ENCODE measurements around the gene AIRE. TPM values are rescaled to one million over a fixed set of nuclear protein-coding genes. Genes with fewer than 3 reads are reported as not detected.

The AIRE gene
- total and polyA plus RNA-seq, 4 donors = 0.05 TPM; not detected in 3

DNA sequence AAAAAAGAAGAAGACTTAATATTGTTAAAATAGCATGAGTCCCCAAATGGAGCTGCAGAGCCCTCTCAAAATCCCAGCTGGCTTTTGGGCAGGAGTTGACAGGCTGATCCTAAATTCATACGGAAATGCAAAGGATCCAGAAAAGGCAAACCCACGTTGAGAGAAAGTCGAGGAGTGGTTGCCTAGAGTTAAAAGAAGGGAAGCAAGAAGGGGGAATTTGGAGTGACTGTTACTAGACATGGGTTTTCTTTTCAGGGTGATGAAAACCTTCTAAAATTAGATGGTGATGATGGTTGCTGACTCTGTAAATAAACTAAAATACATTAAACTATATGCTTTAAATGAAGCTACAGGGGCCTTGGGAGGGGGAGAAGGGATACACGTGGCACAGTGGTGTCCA lies 25.6 kb upstream of the AIRE start:
- Histone ChIP-seq H3K27me3 (ENCODE audit: control insufficient read depth in 4 of 4, insufficient read depth in 4 of 4, low read length in 3 of 4) (no peaks in the 10 kb centered on the region), H3K9ac (ENCODE audit: low read depth in 1 of 2, low read length in 2 of 2) (no peak overlapping the region), H3K27ac (ENCODE audit: low read depth in 1 of 2, low read length in 2 of 2) (no peak overlapping the region), H3K4me1 (ENCODE audit: control insufficient read depth in 4 of 4, insufficient read depth in 4 of 4, low read length in 3 of 4) (no peaks in the 10 kb centered on the region), H3K9me3 (ENCODE audit: control insufficient read depth in 4 of 4, low read length in 3 of 4) (no peaks in the 10 kb centered on the region), H3K36me3 (ENCODE audit: control insufficient read depth in 4 of 4, insufficient read depth in 3 of 4, low read depth in 1 of 4, low read length in 3 of 4) (no peaks in the 10 kb centered on the region), H3K4me3 (ENCODE audit: low read depth in 1 of 3, low read length in 3 of 3) (no peak overlapping the region)
- WGBS = 78% methylated on average over 4 of the region's 4 CpGs
- DNase-seq (ENCODE audit: low spot score) = no peak
- TF ChIP-seq RXRA (IDR thresholded peaks at IDR 0.05) = no peak
- no peak for TF ChIP-seq TAF1 (conservative IDR thresholded peaks at IDR 0.05)
- TF ChIP-seq GABPA (IDR thresholded peaks at IDR 0.05 in 1 of 2, conservative IDR thresholded peaks at IDR 0.05 in 1 of 2) = no peak
- no peak for TF ChIP-seq MAX (IDR thresholded peaks at IDR 0.05)

- Histone ChIP-seq H3K36me3 (ENCODE audit: control insufficient read depth in 4 of 4, insufficient read depth in 3 of 4, low read depth in 1 of 4, low read length in 3 of 4) (no peaks in the 10 kb centered on the region), H3K4me1 (ENCODE audit: control insufficient read depth in 4 of 4, insufficient read depth in 4 of 4, low read length in 3 of 4) (no peaks in the 10 kb centered on the region), H3K27me3 (ENCODE audit: control insufficient read depth in 4 of 4, insufficient read depth in 4 of 4, low read length in 3 of 4) (no peaks in the 10 kb centered on the region), H3K9me3 (ENCODE audit: control insufficient read depth in 4 of 4, low read length in 3 of 4) (no peaks in the 10 kb centered on the region), H3K4me3 (ENCODE audit: low read depth in 1 of 3, low read length in 3 of 3) (no peak overlapping the region), H3K27ac (ENCODE audit: low read depth in 1 of 2, low read length in 2 of 2) (no peak overlapping the region), H3K9ac (ENCODE audit: low read depth in 1 of 2, low read length in 2 of 2) (no peak overlapping the region)
- TF ChIP-seq HNF4A (conservative IDR thresholded peaks at IDR 0.05) (no peak), FOXA2 (IDR thresholded peaks at IDR 0.05) (no peak)
- 85% methylated on average over 19 of the region's 19 CpGs for WGBS
- DNase-seq (ENCODE audit: low spot score) = no peak
These were observed 24.7 kb upstream of the AIRE start for GRCh38 chr21:44260791-44261631.

- Histone ChIP-seq H3K4me3 (ENCODE audit: low read depth in 1 of 3, low read length in 3 of 3) (no peak within 1 kb of the TSS), H3K36me3 (ENCODE audit: control insufficient read depth in 4 of 4, insufficient read depth in 3 of 4, low read depth in 1 of 4, low read length in 3 of 4) (no peaks in the 10 kb centered on the region), H3K27ac (ENCODE audit: low read depth in 1 of 2, low read length in 2 of 2) (no peak within 1 kb of the TSS), H3K9me3 (ENCODE audit: control insufficient read depth in 4 of 4, low read length in 3 of 4) (no peaks in the 10 kb centered on the region), H3K27me3 (ENCODE audit: control insufficient read depth in 4 of 4, insufficient read depth in 4 of 4, low read length in 3 of 4) (no peaks in the 10 kb centered on the region), H3K9ac (ENCODE audit: low read depth in 1 of 2, low read length in 2 of 2) (no peak within 1 kb of the TSS), H3K4me1 (ENCODE audit: control insufficient read depth in 4 of 4, insufficient read depth in 4 of 4, low read length in 3 of 4) (no peaks in the 10 kb centered on the region)
- peak; percentile 33 for DNase-seq (ENCODE audit: low spot score)
- TF ChIP-seq RAD21 (IDR thresholded peaks at IDR 0.05) (no peak), SP1 (IDR thresholded peaks at IDR 0.05) (no peak), HNF4G (IDR thresholded peaks at IDR 0.05) (no peak), RXRA (IDR thresholded peaks at IDR 0.05) (no peak), FOXA1 (IDR thresholded peaks at IDR 0.05) (no peak), TAF1 (conservative IDR thresholded peaks at IDR 0.05) (no peak), REST (IDR thresholded peaks at IDR 0.05) (no peak), ATF3 (IDR thresholded peaks at IDR 0.05) (no peak)
- TF ChIP-seq, protein P1, sequence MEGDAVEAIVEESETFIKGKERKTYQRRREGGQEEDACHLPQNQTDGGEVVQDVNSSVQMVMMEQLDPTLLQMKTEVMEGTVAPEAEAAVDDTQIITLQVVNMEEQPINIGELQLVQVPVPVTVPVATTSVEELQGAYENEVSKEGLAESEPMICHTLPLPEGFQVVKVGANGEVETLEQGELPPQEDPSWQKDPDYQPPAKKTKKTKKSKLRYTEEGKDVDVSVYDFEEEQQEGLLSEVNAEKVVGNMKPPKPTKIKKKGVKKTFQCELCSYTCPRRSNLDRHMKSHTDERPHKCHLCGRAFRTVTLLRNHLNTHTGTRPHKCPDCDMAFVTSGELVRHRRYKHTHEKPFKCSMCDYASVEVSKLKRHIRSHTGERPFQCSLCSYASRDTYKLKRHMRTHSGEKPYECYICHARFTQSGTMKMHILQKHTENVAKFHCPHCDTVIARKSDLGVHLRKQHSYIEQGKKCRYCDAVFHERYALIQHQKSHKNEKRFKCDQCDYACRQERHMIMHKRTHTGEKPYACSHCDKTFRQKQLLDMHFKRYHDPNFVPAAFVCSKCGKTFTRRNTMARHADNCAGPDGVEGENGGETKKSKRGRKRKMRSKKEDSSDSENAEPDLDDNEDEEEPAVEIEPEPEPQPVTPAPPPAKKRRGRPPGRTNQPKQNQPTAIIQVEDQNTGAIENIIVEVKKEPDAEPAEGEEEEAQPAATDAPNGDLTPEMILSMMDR (IDR thresholded peaks at IDR 0.05; ENCODE audit: low read depth, low read length, missing input control) = no peak
- TF ChIP-seq, protein P2, sequence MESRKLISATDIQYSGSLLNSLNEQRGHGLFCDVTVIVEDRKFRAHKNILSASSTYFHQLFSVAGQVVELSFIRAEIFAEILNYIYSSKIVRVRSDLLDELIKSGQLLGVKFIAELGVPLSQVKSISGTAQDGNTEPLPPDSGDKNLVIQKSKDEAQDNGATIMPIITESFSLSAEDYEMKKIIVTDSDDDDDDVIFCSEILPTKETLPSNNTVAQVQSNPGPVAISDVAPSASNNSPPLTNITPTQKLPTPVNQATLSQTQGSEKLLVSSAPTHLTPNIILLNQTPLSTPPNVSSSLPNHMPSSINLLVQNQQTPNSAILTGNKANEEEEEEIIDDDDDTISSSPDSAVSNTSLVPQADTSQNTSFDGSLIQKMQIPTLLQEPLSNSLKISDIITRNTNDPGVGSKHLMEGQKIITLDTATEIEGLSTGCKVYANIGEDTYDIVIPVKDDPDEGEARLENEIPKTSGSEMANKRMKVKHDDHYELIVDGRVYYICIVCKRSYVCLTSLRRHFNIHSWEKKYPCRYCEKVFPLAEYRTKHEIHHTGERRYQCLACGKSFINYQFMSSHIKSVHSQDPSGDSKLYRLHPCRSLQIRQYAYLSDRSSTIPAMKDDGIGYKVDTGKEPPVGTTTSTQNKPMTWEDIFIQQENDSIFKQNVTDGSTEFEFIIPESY (IDR thresholded peaks at IDR 0.05) = no peak
- 66% methylated on average over 19 of the region's 19 CpGs for WGBS
These were observed 23.9 kb upstream of the AIRE start, which contains the start of gene DNMT3L for GRCh38 chr21:44261675-44262295. DNMT3L (minus strand) TSS chr21:44261897; CDS start chr21:44261259, 638 bp downstream.
